Stomach smooth muscle (tissue), 2 donors: ENCODE results near the gene SLC33A1.
A peak's percentile ranks its signal among the peaks of the same experiment; 100 is the strongest.
"Not testable (repeated sequence)": the region's sequence is repeated elsewhere in the genome, so short reads cannot be mapped to it uniquely, and the experiment has no call there.

Source experiments
- H3K27ac ChIP-seq: one replicate; pipeline ENCODE4 v1.7.0; 2013; ENCODE audit warnings: mild to moderate bottlenecking, low read length, inconsistent platforms
- H3K27me3 ChIP-seq, 2 donors: one replicate each; pipeline ENCODE4 v1.7.0; 2013; ENCODE audit warnings: low read length in 2 of 2; ENCODE audit not compliant: insufficient read depth in 2 of 2, control insufficient read depth in 1 of 2
- H3K36me3 ChIP-seq, 2 donors: one replicate each; pipeline ENCODE4 v1.7.0; 2013; ENCODE audit warnings: low read length in 2 of 2; ENCODE audit not compliant: control insufficient read depth in 2 of 2, insufficient read depth in 2 of 2
- H3K4me1 ChIP-seq: one replicate; pipeline ENCODE4 v1.7.0; 2013; ENCODE audit warnings: low read length; ENCODE audit not compliant: control insufficient read depth, insufficient read depth
- H3K4me3 ChIP-seq, 2 donors: one replicate each; pipeline ENCODE4 v1.7.0; 2013; ENCODE audit warnings: low read length in 2 of 2
- H3K9ac ChIP-seq, 2 donors: one replicate each; pipeline ENCODE4 v1.7.0; 2013; ENCODE audit warnings: low read length in 2 of 2, mild to moderate bottlenecking in 1 of 2
- H3K9me3 ChIP-seq, 2 donors: one replicate each; pipeline ENCODE4 v1.7.0; 2013; ENCODE audit warnings: low read length in 2 of 2; ENCODE audit not compliant: control insufficient read depth in 2 of 2
- donor health status: healthy.
- donor health status: Pancreatic carcinoma.

The SLC33A1 gene

DNA sequence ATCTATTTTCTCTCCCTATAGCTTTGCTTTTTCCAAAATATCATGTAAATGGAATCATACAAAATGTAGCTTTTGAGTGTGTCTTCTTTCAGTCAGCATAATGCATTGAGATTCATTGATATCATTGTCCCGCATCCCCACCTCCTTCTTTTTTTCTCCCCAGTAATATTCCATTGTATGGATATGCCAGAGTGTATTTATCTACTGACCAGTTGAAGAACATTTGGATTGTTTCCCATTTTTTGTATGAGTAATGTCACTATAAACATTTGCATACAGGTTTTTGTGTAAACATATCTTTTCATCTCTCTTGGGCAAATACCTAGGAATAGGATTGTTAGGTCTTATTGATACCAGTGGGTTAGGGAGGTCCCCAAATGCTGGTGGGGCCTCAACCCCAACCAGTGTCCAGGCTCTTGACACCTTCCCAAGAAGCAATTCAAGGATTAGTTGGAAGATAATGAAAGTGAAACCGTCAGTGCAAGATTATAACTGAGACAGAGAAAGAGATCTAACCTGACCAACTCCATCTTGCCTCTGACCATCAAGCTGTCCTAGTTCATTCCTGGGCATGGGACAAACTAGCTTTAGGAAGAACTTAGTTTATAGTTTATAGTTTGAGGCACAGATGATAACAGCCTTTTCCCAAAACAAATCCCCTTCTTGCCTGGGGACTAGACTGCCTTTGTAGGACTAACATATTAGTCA is 7.4 kb upstream of the SLC33A1 start:
- Histone ChIP-seq H3K9me3 (no peaks in the 10 kb centered on the region), H3K4me1 (no peaks in the 10 kb centered on the region), H3K36me3 (no peaks in the 10 kb centered on the region), H3K27me3 (no peaks in the 10 kb centered on the region), H3K4me3 (no peak overlapping the region), H3K9ac (no peak overlapping the region), H3K27ac (no peak overlapping the region)

DNA sequence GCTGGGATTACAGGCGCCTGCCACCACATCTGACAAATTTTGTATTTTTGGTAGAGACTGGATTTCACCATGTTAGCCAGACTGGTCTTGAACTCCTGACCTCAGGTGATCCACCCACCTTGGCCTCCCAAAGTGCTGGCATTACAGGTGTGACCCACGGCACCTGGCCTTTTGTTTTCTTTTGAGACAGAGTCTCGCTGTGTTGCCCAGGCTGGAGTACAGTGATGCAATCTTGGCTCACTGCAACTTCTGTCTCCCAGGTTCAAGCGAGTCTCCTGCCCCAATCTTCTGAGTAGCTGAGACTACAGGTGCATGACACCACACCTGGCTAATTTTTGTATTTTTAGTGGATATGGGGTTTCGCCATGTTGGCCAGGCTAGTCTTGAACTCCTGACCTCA is 6.2 kb upstream of the SLC33A1 start:
- not testable (repeated sequence) for H3K9ac ChIP-seq, H3K4me3 ChIP-seq, H3K27ac ChIP-seq, H3K36me3 ChIP-seq, H3K4me1 ChIP-seq, H3K9me3 ChIP-seq, H3K27me3 ChIP-seq

DNA sequence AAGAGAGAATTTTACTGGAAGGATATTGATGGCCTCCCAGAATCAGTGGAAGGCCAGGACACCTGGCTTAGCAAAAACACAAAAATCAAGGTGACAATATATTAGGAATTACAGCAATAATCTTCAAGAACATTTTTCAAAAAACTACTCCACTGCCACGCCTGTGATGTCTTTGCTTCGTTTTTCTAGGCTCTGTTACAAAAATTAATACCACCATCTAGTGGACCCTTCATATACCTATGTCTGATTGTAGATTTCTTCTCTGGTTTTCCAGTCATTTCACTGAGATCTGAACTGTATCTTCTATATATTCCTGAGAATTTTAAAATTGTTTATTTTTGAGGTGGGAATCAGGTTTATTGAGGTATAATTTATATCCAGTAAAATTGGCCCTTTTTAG is 5.6 kb upstream of the SLC33A1 start:
- Histone ChIP-seq H3K9me3 (no peaks in the 10 kb centered on the region), H3K4me1 (peaks cover 3% of the 10 kb centered on the region), H3K27ac (no peak overlapping the region), H3K4me3 (no peak overlapping the region), H3K9ac (no peak overlapping the region), H3K36me3 (no peaks in the 10 kb centered on the region), H3K27me3 (no peaks in the 10 kb centered on the region)

DNA sequence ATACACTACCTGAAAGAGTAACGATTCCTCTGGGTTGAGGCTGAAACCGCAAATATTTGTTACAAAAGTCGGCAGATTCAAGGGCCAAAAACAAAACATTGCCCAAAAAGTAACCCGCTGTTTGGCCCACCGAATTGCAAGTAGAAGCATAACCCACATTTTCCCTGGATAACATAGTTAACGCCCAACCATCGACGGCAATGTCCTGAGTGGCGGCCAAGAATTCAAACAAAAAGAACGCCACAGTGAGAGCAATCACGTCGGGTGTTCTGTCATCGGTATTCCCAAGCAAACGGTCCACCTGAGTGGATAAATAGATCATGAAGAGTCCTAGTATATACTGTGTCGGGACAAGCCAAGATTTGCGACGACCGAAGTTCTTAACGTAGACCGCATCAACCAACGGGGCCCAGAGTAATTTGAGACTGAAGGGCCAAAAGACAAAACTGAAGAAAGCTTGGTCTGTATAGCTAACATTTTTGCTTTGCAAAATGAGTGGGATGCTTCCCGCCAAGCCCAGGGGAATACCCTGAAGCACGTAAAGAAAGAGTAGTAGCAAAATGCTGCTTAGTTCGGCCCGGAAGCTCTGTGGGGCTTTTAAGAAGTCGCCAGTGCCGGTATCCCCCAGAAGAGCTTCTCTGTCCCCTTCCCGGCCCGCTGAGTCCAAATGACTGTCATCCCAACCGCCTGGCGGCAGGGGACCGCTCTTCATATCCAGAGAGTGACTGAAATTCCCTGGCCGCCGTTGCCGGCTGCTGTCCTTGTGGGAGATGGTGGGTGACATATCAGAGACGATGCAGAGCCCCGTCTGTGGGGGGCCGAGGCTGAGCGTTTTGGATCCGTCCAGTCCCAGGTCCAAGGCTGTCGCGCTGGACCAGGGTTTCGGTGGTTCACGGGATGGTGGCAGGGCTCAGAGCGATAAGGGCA is 750 bp downstream of the SLC33A1 start:
- no peaks in the 10 kb centered on the region for H3K9me3 ChIP-seq
- no peaks in the 10 kb centered on the region for H3K36me3 ChIP-seq
- H3K27me3 ChIP-seq = no peaks in the 10 kb centered on the region
- peak overlapping the region; percentile 95 to 97 for H3K4me3 ChIP-seq
- H3K27ac ChIP-seq = peak overlapping the region; percentile 96
- peaks cover 36% of the 10 kb centered on the region for H3K4me1 ChIP-seq
- peak overlapping the region; percentile 86 to 96 for H3K9ac ChIP-seq

DNA sequence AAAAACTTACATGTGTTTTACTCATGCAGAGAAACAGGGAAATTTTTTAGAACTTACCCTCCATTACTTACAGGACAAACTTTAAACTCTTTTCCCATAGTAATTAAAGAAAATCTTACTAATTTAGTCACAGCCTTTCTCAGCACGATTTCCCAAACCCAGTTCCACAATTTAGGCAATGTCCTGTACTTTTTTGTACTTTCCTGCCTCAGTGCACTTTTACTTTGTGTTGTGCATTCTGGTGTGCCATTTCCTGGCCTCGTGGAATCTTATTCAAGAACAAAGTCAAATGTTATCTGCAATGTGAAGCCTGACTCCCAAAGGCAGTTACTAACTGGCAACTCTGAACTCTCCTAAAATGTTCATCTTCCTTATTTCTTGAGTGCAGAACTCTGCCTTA is 1.9 kb downstream of the SLC33A1 start:
- peaks cover 36% of the 10 kb centered on the region for H3K4me1 ChIP-seq
- H3K9me3 ChIP-seq = no peaks in the 10 kb centered on the region
- no peak overlapping the region for H3K27ac ChIP-seq
- peak overlapping the region; percentile 95 to 97 for H3K4me3 ChIP-seq
- H3K36me3 ChIP-seq = no peaks in the 10 kb centered on the region
- peak overlapping the region; percentile 7 to 86 for H3K9ac ChIP-seq
- H3K27me3 ChIP-seq = no peaks in the 10 kb centered on the region

DNA sequence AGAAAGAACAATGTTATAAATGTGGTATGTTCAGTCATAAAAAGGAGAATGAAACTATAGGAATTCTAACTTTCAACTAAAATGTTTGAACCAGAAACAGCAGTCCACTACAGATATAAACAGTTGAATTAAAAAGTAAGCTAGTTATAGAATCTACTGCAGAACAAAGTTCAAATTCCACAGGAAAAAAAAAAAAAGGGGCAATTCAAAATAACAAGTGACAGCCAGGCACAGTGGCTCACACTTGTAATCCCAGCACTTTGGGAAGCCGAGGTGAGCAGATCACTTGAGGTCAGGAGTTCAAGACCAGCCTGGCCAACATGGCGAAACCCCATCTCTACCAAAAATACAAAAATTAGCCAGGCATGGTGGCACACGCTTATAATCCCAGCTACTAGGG is 4.8 kb downstream of the SLC33A1 start:
- not testable (repeated sequence) for H3K4me3 ChIP-seq

DNA sequence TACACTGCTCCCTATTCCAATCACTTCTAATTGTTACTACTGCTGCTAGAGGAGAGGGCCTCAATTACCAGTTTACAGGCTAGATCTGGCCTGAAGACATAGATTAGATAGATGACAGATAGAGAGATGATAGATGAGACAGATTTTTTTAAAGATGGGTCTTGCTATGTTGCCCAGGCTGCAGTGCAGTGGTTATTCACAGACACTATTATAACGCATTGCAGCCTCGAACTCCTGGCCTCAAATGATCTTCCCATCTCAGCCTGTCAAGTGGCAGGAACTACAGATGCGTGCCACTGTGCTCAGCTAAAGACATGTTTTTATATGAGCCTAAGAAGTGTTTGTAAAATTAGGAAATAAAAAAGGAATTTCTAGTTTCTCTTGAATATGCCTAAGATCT is 6.2 kb downstream of the SLC33A1 start:
- Histone ChIP-seq H3K9ac (no peak overlapping the region), H3K27ac (no peak overlapping the region), H3K4me1 (peaks cover 20% of the 10 kb centered on the region), H3K4me3 (no peak overlapping the region), H3K36me3 (no peaks in the 10 kb centered on the region), H3K9me3 (no peaks in the 10 kb centered on the region), H3K27me3 (no peaks in the 10 kb centered on the region)

More for the DNA sequence above, 4.8 kb downstream of the SLC33A1 start:
- not testable (repeated sequence) for H3K27me3 ChIP-seq, H3K36me3 ChIP-seq, H3K9ac ChIP-seq, H3K27ac ChIP-seq, H3K9me3 ChIP-seq
- H3K4me1 ChIP-seq = peaks cover 29% of the 10 kb centered on the region

DNA sequence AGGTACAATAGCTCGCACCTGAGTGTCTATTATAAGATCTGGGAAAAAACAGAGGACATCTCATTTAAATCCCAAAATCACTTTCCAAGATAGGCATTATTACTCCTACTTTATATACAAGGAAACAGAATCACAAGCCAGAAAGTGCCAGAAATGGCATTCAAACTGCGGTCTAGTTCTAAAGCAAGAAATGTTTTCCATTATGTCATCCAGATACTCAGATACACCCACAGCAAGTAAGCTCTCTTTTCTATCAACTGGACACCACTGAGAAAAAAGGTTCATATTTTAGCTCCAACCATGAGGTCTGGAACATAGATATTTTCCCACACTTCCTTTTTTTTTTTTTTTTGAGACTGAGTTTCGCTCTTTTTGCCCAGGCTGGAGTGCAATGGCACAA is 8.1 kb downstream of the SLC33A1 start:
- peaks cover 3% of the 10 kb centered on the region for H3K4me1 ChIP-seq
- no peak overlapping the region for H3K27ac ChIP-seq
- no peaks in the 10 kb centered on the region for H3K9me3 ChIP-seq

DNA sequence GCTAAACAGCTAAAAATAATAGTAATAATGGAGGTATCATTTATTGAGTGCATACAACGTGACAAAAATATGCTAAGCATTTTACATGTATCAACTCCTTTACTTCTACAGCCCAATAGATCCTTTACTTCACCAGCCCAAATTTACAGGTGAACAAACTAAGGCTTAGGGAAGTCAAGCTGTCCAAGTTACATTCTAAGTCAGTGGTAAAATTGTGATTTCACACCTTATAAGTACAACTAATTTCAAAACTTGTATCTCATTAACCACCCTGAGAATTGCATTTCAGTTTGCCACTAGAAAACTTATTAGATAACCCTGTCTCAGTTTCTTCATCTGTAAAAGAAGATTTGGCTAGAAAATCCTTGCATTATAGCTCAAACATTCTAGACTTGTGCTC is 10.7 kb downstream of the SLC33A1 start:
- H3K4me1 ChIP-seq = no peaks in the 10 kb centered on the region
- H3K4me3 ChIP-seq = no peak overlapping the region
- H3K27me3 ChIP-seq = no peaks in the 10 kb centered on the region
- H3K9ac ChIP-seq = no peak overlapping the region
- no peaks in the 10 kb centered on the region for H3K9me3 ChIP-seq
- H3K36me3 ChIP-seq = no peaks in the 10 kb centered on the region
- H3K27ac ChIP-seq = no peak overlapping the region

More for the DNA sequence above, 8.1 kb downstream of the SLC33A1 start:
- Histone ChIP-seq H3K27me3 (no peaks in the 10 kb centered on the region), H3K4me3 (no peak overlapping the region), H3K9ac (no peak overlapping the region), H3K36me3 (no peaks in the 10 kb centered on the region)

DNA sequence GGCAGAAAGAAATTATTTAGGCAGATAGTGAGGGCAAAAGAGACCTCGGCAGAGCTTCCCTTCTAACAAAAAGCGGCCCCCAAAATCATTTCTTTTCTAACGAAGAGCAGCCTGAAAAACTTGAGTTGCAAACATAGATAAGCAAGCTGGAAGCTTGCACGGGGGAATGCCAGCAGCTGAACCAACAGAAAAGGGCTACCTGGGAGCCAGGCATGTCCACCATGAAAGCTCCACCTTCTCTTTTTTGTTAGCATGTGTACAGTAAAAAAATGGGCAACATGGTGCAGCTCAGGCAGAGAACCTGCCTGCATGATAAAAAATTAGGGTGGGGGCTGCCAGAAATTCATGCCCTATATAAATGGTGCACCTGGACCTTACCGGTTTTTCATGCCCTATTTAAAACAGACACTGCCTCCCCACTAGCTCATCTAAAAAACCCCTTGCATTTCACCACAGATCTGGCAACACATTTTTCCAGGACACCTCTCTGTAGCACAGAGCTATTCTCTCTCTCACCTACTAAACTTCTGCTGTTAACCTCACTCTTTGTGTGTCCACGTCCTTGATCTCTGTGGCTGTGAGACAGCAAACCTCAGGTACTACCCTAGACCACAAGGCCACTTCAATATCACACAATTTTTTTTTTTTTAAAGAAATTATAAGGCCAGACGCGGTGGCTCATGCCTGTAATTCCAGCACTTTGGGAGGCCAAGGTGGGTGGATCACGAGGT is 18.7 kb downstream of the SLC33A1 start:
- peaks cover 0 to 4% of the 10 kb centered on the region in 2 donors for H3K36me3 ChIP-seq
- H3K9ac ChIP-seq = no peak overlapping the region
- no peaks in the 10 kb centered on the region for H3K27me3 ChIP-seq
- no peaks in the 10 kb centered on the region for H3K4me1 ChIP-seq
- H3K9me3 ChIP-seq = no peaks in the 10 kb centered on the region
- no peak overlapping the region for H3K27ac ChIP-seq
- no peak overlapping the region for H3K4me3 ChIP-seq
